HG03159 (cell line): Measurements from ENCODE around the gene BUD31.
"Not testable (repeated sequence)": the region's sequence is repeated elsewhere in the genome, so short reads cannot be mapped to it uniquely, and the experiment has no call there.

Experiments
- ATAC-seq: cut with Tn5 transposase; IDR thresholded peaks from one replicate; pipeline ENCODE4 v1.9.1; 2021; ENCODE audit warnings: mild to moderate bottlenecking, moderate library complexity; ENCODE audit not compliant: unreplicated experiment

BUD31 gene

DNA sequence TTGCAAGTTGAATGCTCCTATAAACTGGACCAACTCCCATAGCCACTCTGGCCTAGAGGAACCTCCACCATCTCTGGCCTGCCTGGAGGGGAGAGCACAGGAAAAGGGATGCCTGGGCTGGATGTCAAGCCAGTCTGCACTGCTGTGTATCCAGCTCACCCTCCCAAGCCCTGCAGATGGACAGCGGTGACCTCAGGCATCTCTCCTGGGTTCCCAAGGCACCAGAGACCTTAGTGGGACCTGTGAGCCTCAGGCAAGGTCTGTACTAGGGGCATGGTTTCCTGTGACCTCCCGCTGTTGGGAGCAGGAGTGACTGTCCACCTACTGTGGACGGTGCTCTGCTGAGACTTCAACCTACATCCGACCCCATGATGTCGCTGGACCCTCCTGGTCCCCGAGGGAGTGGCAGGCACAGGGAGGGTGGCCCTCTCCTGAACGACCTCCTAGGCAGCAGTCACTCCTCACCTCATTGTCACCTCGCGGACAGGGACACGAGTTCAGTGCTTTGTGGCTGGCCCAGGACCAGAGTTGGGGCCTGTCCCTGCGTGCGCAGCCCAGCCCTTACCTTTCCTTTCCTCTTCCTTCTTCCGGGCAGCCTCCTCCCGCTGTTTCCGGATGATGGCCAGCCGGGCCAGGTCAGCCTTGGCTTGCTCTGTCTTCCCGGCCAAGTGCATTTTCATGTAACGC is 11.3 kb upstream of the BUD31 start:
- ATAC-seq: no peak

GRCh38 chr7:99398891-99399445 is 9.8 kb upstream of the BUD31 start:
- ATAC-seq: no peak

DNA sequence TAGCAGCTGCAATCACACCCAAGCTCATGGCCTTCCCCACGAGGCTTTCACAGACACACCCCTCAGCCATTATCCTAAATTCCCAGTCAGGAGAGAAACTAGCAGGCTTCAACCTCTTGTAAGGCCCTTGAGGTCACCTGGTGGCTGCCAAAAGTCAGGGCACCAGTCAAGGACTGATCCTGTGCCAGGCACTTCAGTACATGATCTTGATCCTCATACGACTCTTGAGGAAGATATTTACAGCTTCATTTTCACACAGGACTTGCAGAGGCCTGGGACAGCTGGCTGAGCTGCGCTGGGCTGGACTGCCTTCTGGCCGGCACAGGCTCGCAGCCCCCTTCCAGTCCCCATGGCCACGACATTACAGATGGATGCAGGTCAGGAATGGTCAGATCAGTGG is 9.2 kb upstream of the BUD31 start:
- no peak for ATAC-seq

DNA sequence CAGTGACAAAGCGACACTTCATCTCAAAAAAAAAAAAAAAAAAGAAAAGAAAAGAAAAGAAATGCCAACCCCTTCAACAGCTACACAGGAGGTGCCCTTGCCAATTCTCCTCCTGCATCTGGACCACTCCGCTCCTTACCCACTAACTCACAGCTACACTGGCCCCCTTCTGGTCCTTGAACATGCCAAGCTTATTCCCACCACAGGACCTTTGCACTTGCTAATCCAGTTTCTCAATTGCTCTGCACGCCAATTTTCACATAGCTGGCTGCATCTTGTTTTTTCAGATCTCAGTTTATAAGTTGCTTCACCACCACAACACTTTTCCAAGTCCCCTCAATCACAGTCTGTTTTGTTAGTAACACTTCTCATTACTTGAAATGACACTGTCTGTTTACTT is 5.9 kb upstream of the BUD31 start:
- no peak for ATAC-seq

DNA sequence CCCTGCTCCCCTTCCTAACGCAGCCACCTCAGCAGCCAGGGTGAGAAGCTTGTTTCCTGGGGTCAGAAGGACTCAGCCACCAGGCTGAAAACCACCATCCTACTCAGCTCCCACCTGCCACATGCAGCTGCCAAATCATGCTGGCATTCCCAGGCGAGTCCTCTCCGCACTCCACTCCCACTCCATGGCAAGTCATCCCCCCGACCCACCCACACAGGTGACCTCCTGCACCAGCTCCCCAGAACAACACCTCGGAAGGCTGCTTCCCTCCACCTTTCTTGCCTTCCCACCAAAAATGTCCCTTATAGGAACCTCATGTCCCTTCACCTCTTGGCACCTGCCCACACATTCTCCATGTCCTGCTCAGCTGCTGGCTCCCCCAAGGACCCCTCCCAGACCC is 5.0 kb upstream of the BUD31 start:
- no peak for ATAC-seq

DNA sequence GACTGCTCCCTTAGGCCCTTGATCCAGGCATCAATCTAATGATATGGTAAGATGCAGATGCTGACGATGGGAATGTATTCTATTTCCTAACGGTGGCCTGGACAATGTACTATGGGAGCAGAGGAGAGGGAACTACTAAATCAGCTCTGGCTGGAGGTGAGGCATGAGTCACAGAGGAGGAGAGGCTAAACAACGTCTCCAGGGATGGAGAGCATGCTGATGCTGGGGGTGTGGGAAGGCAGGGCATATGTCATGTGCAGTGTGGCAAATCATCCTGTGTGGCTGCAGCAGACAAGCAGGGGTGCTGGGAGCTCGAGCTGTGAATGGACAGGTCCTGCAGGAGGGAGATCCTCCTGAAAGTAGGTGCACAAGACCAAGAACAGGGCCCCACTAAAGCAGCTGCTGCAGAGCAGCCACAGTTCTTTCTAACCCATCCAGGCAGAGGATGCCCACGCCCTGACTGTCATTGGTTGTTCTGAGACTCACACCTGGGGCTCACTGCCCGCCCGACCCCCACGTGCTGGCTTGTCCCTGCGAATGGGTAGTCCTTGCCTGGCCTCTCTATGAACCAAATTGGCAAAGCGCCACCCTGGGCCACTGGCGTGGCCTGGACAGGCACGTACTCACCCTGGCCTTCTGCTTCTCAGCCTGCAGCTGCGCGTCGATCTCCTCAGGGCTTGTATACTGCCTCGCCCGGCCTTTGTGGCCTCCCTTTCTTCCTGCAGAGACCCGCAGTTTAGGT is 4.4 kb upstream of the BUD31 start:
- no peak for ATAC-seq

DNA sequence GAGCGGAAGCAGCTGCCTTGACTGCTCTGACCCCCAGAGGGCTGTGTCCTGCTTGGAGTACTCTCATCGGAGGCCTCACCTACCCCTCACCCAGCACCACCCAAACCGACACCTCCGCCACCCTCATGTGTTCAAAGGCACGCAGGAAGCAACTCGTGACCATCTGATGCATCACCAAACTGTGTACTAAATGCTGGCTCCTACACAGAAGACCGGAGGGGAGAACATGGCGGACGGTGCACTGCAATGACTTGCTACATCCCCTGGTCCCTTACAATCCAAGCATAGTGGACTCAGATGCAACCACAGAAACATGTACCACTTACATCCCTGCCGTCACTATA is 3.8 kb upstream of the BUD31 start:
- ATAC-seq: no peak

DNA sequence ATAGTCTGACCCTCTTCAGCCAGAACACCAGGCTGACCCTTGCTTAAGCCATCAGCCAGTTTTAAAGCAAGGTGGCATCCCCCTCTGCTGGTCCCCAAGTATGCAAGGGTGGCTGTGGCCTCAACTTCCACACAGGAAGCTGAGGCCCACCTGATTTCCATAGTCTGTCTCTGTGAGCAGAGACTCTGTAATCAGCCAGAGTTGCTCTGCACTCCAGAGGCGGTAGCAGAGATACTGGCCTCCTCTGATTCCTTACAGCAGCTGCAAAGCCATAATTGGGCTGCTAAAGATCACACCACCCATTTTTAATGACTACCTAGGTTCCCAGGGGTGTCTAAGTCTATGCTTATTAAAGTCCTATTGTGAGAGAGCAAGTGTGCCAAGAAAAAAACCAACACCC is 2.2 kb upstream of the BUD31 start:
- ATAC-seq: no peak

DNA sequence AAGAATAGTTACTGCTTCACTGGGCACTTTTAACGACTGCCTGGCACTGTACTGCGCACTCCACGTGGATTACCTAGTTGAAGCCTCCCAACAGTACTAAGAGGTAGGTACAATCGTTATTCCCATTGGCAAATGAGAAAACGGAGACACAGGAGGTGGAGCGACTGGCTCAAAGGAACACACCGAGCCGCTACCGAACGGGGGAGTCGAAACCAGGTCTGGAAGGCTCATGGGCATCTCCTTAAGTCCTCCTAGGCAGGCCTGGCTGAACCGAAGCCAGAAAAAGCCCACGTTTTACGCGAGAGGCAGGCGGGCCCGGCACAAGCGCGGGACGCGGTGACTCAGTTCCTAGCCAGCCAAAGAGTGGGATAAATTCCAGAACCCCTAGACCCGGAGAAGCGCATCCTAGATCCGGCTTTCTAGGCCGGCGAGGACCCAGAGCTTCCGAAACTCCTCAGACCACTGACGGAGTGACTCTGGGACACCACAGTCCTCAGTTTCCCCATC is 844 bp upstream of the BUD31 start:
- ATAC-seq: no peak

GRCh38 chr7:99409192-99409572 is 413 bp downstream of the BUD31 start:
- no peak for ATAC-seq

GRCh38 chr7:99409806-99410205 is 1.0 kb downstream of the BUD31 start:
- ATAC-seq: no peak

GRCh38 chr7:99410635-99411034 is 1.9 kb downstream of the BUD31 start:
- no peak for ATAC-seq

GRCh38 chr7:99415513-99416127 is 6.9 kb downstream of the BUD31 start:
- not testable (repeated sequence) for ATAC-seq

GRCh38 chr7:99418260-99418659 is 9.5 kb downstream of the BUD31 start:
- ATAC-seq: no peak

DNA sequence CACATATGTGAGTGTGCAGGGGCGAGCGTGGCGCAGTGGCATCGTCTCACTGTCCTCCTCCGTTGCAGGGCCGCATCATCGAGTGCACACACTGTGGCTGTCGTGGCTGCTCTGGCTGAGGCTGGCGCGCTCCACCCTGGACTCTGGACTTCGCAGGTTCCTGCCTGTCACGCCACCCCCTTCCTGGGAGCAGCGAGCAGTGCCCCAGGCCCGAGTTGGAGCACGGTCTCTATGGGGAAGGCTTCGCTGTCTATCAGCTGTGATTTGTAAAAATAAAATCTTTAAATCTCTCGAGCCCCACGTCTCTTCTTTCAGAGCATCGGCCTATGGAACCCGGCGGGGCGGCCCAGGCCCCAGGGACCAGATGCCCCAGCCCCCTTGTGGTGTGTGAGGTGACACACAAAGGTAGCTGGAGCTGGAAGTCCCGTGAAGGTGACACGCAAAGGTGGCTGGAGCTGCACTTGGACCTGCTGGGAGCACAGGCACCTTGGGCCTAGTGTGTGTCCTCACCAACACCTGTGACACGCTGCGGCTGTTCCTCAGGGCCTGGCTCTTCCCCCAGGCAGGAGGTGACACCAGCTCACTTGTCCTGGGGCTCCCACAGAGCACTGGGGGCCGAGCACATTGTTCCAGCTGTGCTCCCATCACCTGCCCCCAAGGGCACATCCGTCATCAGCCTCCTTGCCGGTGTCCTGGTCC is 10.7 kb downstream of the BUD31 start:
- ATAC-seq: no peak

GRCh38 chr7:99420213-99420612 is 11.4 kb downstream of the BUD31 start:
- ATAC-seq: no peak

GRCh38 chr7:99420986-99421385 is 12.2 kb downstream of the BUD31 start:
- ATAC-seq: no peak

- no peak for ATAC-seq
Observed at GRCh38 chr7:99422186-99422585, 13.4 kb downstream of the BUD31 start.

GRCh38 chr7:99422625-99423024 is 13.9 kb downstream of the BUD31 start:
- ATAC-seq: no peak

- ATAC-seq: no peak
Observed at GRCh38 chr7:99424932-99425730, 16.4 kb downstream of the BUD31 start.
